Astrocyte (in vitro differentiated cells and primary cell): ENCODE results near the gene GID8.

Source experiments
- EZH2 ChIP-seq: IDR thresholded peaks from 2 replicates; pipeline ENCODE4 v1.6.1; 2012; ENCODE audit warnings: mild to moderate bottlenecking, low read length, inconsistent platforms; ENCODE audit not compliant: insufficient read depth
- TF ChIP-seq, protein P1 (sequence below): IDR thresholded peaks from 2 replicates; pipeline ENCODE4 v1.5.1; 2011; ENCODE audit warnings: low read depth, mild to moderate bottlenecking, inconsistent platforms, low read length, moderate library complexity; ENCODE audit not compliant: insufficient read depth

DNA sequence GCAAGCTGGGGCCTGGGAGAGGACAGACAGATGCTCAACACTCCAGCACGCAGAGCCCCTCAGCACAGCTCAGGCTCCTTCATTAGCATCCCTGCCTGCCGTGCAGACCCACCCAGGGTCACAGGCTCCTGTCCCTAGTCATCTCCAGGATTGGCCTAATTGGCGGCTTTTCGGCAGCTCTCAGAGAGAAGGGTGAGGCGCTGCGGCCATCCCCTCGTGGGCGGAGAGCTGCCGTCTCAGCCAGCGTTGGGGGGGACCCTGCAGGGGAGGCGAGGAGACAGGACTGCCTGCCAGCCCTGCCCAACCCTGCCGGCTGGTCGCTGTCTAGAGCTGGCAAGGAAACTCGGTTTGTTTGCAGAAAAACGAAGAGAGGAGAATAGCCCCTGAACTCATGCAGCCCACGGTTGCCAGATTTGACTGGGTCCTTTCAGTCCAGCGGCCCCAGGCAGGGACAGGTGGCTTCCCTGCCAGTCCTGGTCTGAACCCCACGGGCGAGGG, 42.0 kb downstream of the GID8 start:
- TF ChIP-seq, protein P1, sequence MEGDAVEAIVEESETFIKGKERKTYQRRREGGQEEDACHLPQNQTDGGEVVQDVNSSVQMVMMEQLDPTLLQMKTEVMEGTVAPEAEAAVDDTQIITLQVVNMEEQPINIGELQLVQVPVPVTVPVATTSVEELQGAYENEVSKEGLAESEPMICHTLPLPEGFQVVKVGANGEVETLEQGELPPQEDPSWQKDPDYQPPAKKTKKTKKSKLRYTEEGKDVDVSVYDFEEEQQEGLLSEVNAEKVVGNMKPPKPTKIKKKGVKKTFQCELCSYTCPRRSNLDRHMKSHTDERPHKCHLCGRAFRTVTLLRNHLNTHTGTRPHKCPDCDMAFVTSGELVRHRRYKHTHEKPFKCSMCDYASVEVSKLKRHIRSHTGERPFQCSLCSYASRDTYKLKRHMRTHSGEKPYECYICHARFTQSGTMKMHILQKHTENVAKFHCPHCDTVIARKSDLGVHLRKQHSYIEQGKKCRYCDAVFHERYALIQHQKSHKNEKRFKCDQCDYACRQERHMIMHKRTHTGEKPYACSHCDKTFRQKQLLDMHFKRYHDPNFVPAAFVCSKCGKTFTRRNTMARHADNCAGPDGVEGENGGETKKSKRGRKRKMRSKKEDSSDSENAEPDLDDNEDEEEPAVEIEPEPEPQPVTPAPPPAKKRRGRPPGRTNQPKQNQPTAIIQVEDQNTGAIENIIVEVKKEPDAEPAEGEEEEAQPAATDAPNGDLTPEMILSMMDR: no peak
- TF ChIP-seq EZH2: peak; percentile 67
